Activated effector memory CD4-positive, alpha-beta T cell treated with anti-CD3 and anti-CD28 coated beads, Interleukin-2, amount 50 U/mL, for 16 hours (primary cell): ENCODE results near the gene PDE5A.

Experiments used
- DNase-seq: peaks from one replicate; pipeline ENCODE4 v3.0.0-alpha.2; 2020

The PDE5A gene

DNA sequence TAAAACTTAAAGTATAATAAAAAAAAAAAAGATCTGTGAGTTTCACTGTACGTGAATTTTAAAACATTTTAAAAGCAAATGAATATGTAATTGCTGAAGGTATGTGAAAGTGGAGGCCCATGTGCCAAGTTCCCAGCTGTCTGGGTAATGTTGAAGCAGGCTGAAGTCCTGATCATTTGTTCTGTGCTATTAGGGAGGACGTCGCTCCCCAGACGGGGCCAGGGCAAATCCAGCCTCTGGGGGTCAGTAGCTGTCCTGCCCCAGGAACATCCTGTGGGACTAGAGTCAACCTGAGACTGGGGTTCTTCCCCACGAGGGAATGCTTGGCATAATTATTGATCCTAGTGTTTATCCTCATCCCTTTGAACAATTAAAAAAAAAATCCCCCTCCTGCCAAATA, 48.8 kb downstream of the PDE5A start:
- DNase-seq, result no peak

DNA sequence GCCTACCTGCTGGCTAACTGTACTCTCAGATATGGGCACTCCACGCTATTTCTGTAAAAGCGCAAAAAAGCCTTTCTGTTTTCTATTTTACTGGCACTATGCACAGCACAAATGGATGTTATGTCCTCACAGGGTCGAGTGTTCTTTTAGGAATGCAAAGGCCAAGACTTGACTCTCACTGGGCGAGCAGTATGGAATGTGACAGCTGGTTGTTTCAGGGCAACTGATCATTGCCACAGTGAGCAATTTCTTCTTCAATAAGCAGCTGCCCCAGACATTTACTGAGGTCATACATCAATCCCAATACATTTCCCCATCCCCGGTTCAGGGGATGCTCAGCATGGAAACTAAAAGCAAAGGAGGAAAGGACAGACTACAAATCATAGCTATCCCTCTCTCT, 58.2 kb downstream of the PDE5A start:
- DNase-seq, result no peak

DNA sequence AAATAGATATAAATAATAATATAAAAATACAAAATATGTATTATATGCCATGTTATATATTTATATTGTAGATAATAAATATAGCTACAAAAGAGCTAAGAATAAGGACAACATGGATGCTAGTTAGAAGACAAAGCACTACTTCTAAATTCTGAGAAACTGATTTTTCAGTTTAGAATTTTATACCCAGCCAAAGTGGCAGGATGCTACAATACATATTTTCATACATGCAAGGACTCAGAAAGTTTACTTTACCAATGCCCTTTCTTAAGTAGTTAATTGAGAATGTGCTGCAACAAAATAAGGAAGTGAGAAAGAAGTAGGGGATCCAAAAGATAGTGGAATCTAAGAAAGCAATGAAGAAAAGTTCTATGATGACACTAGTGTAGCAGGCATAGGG, 64.5 kb downstream of the PDE5A start:
- no peak for DNase-seq

DNA sequence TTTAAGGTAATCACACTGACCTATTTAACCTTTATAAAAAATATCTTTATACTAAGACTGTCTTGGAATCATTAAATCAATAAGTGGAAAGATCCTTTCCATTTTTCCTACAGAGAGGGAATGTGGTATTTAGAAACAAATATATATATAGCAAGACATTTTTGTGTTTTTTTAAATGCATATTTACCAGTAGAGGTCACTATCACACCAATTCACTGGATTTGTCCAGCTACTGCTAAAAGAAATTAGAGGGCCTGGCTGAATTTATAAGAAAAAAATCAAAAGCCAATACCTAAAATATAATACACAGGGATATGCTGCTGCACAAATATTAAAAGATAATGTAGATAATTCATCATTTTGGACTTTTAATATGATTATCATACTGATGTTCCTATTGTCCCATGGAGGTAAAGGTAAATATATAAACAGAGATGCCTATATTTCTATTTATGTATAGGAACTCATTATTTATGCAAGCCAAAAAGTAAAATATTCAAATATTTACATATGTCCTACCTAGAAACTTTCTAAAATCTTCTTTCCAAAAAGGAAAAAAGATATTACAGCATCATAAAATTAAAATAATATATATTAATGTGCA, 69.5 kb downstream of the PDE5A start:
- no peak for DNase-seq

DNA sequence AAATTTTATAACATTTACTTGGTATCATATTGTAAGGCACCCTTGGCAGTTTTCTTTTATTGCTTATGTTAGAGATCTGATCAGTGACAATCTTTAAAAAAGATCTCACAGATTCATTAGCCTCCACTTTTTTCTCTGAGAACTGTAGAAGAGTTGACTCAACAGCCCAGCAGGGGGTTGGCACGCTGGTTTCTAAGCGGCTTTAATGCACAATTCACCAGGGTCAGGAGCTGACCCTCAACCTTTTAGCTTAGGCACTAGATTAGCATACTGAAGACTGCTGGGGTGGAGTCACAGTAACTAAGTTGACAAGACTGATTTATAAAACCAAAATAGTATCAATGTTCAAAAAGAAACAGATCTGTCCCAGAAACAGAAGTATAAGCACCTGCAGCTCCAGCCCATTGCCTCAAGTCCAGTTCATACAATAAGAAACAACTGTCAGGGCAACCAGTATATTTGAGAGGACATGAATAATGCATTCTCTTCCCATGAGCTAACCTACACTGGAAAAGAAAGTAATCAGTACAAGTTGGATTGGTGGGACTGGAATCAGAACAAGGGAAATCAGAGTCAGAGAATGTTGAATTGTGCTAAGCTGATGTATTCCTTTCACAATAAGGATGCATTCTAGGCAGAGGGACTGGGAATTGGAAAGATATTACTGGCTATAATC, 77.6 kb downstream of the PDE5A start:
- DNase-seq, result no peak

DNA sequence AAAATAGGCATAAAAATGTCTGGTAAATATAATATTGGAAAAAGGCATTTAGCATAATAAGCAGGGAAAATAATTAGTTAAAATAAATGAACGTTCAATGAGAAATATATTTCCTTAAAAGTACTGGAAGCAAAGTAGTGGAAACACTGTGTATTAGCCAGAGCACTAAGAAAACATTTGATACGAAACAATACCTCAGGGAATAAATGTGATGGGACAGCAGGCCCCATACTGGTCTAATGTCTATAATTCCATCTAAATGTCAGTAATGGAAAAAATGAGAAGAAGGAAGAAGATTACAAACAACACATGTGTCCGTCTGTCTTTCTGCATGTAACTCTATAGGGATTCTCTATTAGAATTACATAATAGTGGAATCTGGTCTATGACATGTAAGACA, 79.0 kb downstream of the PDE5A start:
- no peak for DNase-seq

DNA sequence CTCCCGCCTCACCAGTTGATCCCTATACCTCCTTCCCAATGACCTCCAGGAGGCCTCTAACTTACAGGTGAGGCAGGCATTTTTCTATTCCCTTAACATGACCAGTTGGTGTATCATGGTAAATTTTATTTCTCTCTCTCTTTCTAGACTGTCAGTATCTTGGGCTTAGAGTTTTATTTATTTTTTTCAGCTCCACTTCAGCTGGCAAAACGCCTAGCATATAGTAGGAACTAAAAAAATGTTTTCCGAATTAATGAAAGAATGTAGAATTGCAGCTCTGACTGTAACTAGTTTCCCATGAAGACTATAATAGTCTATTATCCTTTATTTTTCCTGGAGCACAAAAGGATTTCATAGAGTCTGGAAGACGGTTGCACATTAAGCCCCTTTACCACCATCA, 84.8 kb downstream of the PDE5A start:
- no peak for DNase-seq

DNA sequence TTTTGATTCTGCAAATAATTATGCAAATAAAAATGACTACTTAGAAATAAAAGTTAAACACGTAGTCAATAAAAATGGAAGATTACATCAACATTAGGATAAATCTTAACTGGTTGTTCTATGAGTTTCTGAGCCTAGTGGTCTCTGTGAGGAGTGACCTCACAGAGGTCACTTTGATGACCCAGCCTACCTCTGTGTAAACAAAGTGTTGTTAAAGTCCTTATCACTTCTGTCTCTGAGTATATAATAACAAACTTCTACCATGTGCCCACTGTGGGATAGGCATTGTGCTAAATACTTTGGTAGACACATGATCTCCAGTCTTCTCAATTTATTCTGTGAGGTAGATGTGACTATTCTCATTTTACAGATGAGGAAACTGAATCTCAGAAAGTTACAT, 85.4 kb downstream of the PDE5A start:
- no peak for DNase-seq

DNA sequence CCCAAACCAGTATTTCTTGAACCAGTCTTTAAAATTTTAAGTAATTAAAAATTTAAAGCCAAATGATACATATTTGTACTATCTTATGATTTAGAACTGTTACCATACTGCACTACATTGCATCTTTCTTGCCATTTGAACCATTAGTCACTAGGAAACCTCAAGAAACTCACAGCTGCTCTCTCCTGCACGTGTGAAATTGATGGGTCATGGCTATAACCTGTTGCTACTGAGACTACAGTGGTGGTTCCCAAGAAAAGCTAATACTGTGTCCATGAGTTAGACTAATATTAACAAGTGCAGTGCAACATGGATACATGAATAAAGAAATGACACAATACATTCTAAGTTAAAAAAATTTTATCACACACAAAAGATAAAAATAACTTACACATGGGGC, 88.4 kb downstream of the PDE5A start:
- no peak for DNase-seq

DNA sequence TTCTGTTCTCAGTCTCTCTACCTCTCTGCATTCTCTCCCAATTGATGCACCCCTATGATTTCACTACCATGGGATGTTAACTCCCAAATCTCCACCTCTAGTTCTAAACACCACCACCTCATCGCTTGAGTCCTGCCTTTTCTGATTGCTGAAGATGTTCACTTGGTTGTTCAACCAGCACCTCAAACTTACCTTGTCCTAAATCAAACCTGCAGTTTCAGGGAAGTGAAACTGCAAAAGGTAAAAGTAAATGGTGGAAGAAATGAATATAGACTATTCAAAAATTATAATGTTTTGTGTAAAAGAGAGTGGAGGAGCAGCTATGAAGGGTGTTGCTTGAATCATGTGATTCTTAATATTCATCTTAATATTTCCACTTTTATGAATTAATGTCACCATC, 91.0 kb downstream of the PDE5A start:
- DNase-seq, result no peak

DNA sequence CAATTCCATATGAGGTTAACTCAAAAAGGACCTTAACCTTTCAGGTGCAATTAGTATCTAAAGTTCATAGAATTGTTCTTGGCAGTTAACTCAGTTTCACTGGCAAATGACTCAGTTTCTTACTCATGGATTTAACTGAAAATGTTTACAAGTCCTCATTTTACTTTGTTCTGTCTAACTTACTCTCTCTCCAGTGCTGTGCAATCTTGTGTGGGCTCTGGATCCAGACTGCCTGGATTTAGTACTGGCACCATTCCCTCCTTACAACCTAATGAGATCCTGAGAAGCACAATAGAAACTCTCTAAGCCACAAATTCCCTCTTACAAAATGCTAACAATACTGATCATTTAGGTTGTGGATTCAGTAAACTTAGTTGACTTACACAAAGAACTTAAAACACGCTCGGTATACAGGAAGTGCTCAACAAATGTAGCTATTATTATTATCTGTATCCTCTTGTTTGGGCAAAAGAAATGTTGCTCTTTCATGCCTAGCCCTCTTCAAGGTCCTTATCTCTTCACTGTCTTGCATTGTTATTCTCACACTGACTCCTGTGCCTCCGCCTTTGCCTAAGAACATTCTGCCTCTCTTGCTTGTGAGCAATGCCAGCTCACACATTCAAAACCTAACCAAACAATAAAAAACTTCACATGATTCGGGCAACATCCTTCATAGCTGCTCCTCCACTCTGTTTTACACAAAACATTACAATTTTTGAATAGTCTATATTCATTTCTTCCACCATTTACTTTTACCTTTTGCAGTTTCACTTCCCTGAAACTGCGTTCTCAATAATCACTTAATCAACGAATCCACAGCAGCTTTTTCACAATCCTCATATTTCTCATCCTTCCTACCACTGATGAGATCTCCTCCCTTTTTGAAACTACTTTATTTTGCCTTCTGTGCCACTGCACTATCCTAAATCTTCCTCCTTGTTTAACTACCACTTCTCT, 91.8 kb downstream of the PDE5A start:
- no peak for DNase-seq

DNA sequence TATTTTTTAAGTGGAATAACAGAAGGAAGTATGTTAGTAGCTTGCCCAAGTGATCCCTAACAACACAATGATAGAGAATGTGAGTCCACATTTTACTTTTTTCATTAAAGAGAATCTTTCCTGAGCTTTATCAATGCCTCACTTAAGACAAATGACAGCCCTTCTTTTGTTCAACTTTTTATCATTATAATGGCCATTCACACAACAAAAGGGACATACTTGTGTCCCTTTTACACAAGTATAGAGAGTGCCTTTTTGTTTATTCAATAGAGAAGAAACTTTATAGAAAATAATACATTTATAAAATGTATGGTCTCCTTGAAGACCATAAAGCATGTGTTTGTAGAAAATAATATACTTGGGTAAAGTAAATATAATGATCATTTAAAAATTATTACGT, 96.3 kb downstream of the PDE5A start:
- no peak for DNase-seq

DNA sequence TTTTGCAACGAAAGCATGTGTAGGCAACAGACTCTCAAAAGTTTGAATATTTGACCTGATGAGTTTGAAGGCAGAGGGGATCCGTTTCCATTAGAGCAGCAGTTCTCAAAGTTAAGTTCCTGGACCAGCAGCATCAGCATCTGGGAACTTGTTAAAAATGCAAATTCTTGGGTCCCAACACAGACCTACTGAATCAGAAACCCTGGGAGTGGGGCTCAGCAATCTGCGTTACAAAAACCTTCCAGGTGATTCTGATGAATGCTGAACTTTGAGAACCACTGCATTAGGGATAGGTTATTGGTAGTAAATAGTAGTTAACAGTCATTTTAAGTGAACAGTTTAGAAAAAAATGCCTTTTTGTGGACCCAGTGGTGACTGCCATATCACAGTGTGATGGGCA, 98.8 kb downstream of the PDE5A start:
- no peak for DNase-seq

DNA sequence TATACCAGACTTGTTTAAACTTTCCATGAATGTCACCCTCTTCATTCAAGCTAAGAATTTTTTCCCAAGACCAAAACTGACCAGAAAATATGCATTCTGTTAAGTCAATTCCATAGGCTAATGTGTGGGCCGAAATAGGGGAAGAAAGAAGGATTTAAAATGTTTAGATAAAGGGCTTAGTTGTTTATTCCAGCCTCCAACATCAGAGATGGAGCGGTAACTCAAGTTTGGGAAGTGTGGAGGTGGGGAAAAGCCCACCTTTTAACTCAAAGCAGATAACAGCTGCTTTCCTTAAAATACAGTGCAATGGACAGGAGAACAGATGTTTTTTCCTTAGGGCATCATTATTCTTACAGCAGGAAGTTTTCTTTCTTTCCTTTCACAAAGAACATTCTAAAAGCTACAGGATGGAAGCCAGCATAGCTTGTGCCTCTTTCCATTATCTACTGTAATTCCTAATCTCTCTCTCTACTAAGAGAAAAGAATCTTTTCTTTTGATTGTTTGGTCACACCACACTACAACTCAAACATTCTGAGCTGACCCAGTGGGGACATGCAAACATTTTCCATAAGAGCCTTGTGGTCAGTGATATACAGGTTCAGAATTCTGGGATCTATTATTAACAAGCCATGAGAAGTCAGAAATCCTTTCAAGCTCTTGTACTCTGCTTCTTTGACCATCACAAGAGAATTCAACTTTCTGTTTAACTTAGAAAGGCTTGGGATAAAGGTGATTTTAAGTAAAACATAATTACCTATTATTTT, 101.6 kb downstream of the PDE5A start:
- DNase-seq, result no peak

DNA sequence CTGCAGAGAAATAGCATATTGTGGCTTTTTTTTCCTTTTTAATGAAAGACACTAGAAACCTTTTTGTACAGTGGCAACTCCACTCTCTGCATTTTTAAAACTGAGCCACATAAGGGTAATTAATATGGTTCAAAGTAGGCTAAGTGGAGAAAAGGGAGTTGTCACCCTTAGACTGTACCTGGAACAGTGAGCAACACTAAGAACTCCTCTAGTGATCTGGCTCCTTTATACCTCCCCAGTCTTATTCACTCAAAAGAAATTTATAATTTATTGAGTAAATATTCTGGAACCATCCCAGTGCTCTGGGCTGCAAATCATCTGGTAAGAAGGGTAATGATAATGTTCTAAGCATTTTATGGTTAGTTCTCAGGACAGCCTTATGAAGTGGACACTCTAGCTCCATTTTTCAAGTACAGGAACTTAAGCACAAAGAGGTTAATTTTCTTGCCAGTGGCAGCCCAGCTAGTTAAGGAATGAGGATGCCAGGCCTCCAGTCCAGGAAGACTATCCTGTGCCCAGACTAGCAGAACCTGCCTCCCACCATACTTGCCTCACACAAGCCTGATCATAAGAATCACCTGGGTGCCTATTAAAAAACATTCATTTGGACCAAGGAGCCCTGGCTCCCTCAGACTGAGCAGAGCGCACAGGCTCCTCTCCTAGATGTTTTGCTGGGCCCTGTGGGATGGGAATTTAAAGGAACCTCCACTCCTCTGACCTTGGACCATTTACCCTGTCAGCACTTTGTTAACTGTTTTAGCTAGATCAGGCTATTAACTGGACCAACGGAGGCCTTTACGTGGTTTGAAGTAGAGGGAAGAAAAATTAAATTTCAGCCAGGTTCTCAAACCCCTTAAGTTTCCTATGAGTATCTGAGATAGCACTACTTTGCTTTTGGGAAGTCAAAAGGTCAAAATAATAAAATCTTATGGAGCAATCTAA, 102.6 kb downstream of the PDE5A start:
- DNase-seq, result no peak

DNA sequence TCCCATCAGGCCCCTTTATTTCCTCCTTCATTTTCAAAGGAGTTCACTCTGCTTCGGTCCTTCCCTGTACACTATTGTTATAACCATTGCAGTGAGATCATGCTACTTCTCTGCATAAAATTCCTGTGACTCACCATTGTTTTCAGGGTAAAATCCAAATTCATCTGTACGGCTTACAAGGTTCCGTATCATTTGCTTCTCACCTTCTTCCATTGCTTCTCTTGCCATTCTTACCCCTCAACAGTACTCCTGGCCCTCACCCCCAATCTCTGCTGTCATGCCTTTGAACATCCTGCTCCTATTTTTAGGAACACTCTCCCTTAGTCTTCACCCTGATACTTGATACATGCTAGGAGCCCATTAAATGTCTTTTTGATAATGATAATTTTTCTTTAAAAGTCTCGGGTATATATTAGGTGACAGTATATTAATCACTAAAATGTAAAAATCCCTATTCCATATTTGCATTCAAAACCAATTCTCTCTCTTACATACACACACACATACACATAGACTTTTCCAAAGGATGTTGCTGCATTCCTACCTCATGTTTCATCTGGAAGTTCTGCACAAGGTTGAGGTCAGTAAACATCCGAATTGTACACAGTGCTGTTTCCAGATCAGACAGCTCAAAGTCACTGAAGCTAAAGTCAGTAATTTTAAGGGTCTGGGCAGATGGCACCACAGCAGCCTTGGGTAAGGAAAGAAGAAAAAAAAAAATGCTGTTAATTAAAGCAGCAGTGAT, 103.4 kb downstream of the PDE5A start:
- DNase-seq, result no peak

DNA sequence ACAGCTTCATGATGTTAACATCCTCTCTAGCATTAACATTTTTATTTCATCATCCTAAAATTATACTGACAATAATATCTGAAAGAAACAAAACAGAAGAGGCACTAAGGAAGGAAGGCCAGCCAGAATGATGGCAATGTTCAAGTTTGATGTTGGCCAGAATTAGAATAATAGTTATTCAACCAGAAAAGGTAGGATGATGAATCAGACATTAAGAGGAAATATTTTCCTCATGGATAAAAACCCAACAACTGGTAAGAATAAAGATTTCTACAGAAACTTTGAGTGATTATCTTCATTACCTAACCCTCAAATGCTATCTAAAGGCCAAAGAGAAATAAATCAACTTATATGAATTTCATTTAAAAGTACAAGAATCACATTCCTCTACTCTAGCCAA, 105.2 kb downstream of the PDE5A start:
- no peak for DNase-seq

DNA sequence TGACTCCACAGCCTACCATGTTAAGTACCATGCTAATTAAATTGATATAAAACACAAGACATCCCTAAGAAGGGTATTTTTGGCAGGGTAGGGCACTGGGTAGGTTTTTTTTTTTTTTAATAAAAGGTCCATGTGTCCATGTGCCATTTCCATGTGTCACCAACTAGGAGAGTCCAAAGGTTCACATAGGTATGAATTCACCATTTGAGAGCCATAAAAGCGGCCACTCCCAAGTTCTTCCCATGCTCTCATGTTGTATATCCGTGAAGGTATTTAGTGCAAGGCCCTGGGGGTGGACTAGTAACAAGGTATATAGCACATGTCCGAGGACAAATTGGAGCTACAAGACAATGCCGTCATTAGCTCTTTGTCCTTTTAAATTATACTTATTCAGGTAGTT, 107.3 kb downstream of the PDE5A start:
- no peak for DNase-seq

DNA sequence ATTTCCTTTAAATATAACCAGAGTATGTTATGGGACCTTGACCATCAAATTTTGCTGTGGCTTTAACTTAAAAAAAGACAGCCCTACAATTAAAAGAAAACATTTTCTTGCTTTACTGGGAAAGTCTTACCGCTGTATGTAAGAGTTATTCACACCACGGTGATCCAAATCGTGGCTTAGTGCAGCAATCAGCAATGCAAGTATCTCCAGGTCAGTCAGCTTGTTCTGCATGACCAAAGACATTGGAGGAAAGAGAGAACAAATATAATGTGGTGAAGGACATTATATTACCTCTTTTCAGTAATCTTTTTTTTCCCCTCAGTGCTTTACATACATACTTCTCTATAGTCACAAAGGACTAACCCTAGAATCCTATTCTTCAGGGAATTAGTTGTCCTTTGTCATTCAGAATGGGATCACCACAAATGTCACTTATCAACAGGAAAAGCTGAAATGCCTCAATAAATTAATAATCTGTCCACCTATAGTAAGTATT, 109.6 kb downstream of the PDE5A start:
- no peak for DNase-seq

DNA sequence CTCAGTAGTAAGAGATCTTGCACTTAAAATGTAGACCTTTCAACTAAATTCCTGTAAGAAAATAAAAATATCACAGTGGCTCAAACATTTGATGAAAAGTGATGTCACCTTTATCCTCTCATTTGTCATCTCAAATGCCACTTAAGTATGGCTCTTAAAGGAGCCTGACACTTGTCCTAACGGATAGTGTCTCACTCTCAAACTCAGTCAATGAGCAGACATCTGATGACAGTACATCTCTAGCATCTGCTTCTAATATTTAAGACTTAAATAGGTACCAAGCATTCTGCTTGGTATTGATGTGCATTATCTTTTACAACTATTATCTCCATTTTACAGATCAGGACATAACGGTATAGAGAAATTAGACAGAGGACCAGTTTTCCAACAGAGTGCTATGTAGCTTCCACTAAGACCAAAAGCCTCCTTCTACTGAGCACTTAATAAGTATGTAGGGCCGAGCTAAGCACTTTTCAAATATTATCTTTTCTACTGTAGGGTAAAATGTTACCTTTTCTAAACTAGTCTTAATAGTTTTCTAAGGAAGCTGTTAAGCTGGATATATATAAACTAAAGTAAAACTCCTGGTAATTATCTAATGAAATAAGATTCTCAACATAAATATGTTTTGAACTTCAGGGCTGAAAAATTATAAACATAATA, 110.2 kb downstream of the PDE5A start:
- DNase-seq, result no peak
